HepG2 (cell line): ENCODE measurements around the gene PPY. TPM values are rescaled to one million over a fixed set of nuclear protein-coding genes. Genes with fewer than 3 reads are reported as not detected.
A peak's percentile ranks its signal among the peaks of the same experiment; 100 is the strongest.

ENCODE experiments used
- CHD2 ChIP-seq: IDR thresholded peaks from 2 replicates; pipeline ENCODE4 v1.6.1; 2011; ENCODE audit warnings: low read depth, low read length, improper control_type of control experiment
- HNRNPH1 ChIP-seq: fragments of 200-400 bp; formaldehyde crosslinking; optimal IDR thresholded peaks from 2 replicates; pipeline ENCODE3; 2017; ENCODE audit warnings: mild to moderate bottlenecking, low read depth, low read length
- HOXA7 ChIP-seq: sonication (generic); formaldehyde crosslinking; IDR thresholded peaks from 2 replicates; pipeline ENCODE4 v1.8.1; 2022; ENCODE audit warnings: mild to moderate bottlenecking, missing genetic modification reagents, moderate library complexity
- ZNF512B ChIP-seq: sonication (generic); formaldehyde crosslinking; IDR thresholded peaks from 2 replicates; pipeline ENCODE4 v1.5.1; 2020; ENCODE audit warnings: missing genetic modification reagents, mild to moderate bottlenecking, borderline replicate concordance
- polyA plus RNA-seq, 8 experiments: library from polyadenylated mRNA; depleted of rRNA in 3 of 8; stranded (reverse) in 7 of 8; unstranded in 1 of 8; fragments of >200 nt; fragmentation: Illumina TruSeq in 4 of 8; extraction: Trizol in 4 of 8; gene quantifications; 2 replicates each; pipeline versions ENCODE4 v1.2.1 to v1.2.3, GENCODE V29; 2011 to 2016; ENCODE audit warnings: low read depth in 4 of 8, missing spikeins in 1 of 8, mixed read lengths in 1 of 8; ENCODE audit not compliant: insufficient read depth in 1 of 8
- total RNA-seq, 5 experiments: library from RNA; depleted of rRNA; stranded (reverse); fragments of >200 nt; fragmentation: Illumina TruSeq; extraction: Trizol; gene quantifications; 2 replicates each; pipeline ENCODE4 v1.2.3, GENCODE V29; 2016; ENCODE audit warnings: low read depth in 1 of 5
- TF ChIP-seq, protein P1 (sequence below): IDR thresholded peaks from 2 replicates; pipeline ENCODE4 v1.6.1; 2016; ENCODE audit warnings: low read depth, missing genetic modification reagents, missing compliant biosample characterization
- TF ChIP-seq, protein P2 (sequence below): sonication (generic); formaldehyde crosslinking; IDR thresholded peaks from 2 replicates; pipeline ENCODE4 v1.9.0; 2021; ENCODE audit warnings: missing genetic modification reagents, borderline replicate concordance
- TF ChIP-seq, protein P3 (sequence below), 2 experiments: sonication (generic) in 1 of 2; formaldehyde crosslinking in 1 of 2; IDR thresholded peaks; 2 replicates each; pipeline versions ENCODE4 v1.5.1 to v1.6.1; 2011 to 2020; ENCODE audit warnings: borderline replicate concordance in 1 of 2, low read depth in 1 of 2, low read length in 1 of 2, mild to moderate bottlenecking in 1 of 2, missing genetic modification reagents in 1 of 2, moderate library complexity in 1 of 2
- TF ChIP-seq, protein P4 (sequence below): sonication (generic); formaldehyde crosslinking; IDR thresholded peaks from 2 replicates; pipeline ENCODE4 v1.8.0; 2022; ENCODE audit warnings: missing genetic modification reagents, mild to moderate bottlenecking, inconsistent platforms, borderline replicate concordance
- TF ChIP-seq, protein P5 (sequence below): IDR thresholded peaks from 2 replicates; pipeline ENCODE4 v1.6.1; 2018; ENCODE audit warnings: missing genetic modification reagents, mild to moderate bottlenecking, missing compliant biosample characterization

Gene PPY
- total and polyA plus RNA-seq, 2 of the 13 experiments (the other 11 are each of a cell fraction or from before 2014, with no cell fraction given) = not detected

- TF ChIP-seq HOXA7 (no peak), ZNF512B (peak; percentile 67; the same call in 1 of the 2 replicates), HNRNPH1 (no peak), CHD2 (0 out of 2 replicates have a peak, but pooled peaks have one; percentile 19)
- TF ChIP-seq, protein P1, sequence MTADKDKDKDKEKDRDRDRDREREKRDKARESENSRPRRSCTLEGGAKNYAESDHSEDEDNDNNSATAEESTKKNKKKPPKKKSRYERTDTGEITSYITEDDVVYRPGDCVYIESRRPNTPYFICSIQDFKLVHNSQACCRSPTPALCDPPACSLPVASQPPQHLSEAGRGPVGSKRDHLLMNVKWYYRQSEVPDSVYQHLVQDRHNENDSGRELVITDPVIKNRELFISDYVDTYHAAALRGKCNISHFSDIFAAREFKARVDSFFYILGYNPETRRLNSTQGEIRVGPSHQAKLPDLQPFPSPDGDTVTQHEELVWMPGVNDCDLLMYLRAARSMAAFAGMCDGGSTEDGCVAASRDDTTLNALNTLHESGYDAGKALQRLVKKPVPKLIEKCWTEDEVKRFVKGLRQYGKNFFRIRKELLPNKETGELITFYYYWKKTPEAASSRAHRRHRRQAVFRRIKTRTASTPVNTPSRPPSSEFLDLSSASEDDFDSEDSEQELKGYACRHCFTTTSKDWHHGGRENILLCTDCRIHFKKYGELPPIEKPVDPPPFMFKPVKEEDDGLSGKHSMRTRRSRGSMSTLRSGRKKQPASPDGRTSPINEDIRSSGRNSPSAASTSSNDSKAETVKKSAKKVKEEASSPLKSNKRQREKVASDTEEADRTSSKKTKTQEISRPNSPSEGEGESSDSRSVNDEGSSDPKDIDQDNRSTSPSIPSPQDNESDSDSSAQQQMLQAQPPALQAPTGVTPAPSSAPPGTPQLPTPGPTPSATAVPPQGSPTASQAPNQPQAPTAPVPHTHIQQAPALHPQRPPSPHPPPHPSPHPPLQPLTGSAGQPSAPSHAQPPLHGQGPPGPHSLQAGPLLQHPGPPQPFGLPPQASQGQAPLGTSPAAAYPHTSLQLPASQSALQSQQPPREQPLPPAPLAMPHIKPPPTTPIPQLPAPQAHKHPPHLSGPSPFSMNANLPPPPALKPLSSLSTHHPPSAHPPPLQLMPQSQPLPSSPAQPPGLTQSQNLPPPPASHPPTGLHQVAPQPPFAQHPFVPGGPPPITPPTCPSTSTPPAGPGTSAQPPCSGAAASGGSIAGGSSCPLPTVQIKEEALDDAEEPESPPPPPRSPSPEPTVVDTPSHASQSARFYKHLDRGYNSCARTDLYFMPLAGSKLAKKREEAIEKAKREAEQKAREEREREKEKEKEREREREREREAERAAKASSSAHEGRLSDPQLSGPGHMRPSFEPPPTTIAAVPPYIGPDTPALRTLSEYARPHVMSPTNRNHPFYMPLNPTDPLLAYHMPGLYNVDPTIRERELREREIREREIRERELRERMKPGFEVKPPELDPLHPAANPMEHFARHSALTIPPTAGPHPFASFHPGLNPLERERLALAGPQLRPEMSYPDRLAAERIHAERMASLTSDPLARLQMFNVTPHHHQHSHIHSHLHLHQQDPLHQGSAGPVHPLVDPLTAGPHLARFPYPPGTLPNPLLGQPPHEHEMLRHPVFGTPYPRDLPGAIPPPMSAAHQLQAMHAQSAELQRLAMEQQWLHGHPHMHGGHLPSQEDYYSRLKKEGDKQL = peak; percentile 99
- TF ChIP-seq, protein P2, sequence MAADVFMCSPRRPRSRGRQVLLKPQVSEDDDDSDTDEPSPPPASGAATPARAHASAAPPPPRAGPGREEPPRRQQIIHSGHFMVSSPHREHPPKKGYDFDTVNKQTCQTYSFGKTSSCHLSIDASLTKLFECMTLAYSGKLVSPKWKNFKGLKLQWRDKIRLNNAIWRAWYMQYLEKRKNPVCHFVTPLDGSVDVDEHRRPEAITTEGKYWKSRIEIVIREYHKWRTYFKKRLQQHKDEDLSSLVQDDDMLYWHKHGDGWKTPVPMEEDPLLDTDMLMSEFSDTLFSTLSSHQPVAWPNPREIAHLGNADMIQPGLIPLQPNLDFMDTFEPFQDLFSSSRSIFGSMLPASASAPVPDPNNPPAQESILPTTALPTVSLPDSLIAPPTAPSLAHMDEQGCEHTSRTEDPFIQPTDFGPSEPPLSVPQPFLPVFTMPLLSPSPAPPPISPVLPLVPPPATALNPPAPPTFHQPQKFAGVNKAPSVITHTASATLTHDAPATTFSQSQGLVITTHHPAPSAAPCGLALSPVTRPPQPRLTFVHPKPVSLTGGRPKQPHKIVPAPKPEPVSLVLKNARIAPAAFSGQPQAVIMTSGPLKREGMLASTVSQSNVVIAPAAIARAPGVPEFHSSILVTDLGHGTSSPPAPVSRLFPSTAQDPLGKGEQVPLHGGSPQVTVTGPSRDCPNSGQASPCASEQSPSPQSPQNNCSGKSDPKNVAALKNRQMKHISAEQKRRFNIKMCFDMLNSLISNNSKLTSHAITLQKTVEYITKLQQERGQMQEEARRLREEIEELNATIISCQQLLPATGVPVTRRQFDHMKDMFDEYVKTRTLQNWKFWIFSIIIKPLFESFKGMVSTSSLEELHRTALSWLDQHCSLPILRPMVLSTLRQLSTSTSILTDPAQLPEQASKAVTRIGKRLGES (CRISPR knock-in tag) = 0 out of 2 replicates have a peak, but pooled peaks have one; percentile 84
- TF ChIP-seq, protein P3, sequence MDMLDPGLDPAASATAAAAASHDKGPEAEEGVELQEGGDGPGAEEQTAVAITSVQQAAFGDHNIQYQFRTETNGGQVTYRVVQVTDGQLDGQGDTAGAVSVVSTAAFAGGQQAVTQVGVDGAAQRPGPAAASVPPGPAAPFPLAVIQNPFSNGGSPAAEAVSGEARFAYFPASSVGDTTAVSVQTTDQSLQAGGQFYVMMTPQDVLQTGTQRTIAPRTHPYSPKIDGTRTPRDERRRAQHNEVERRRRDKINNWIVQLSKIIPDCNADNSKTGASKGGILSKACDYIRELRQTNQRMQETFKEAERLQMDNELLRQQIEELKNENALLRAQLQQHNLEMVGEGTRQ (IDR thresholded peaks at IDR 0.05; ENCODE audit: low read depth, low read length) = no peak
- TF ChIP-seq, protein P3 (CRISPR knock-in tag; IDR thresholded peaks at IDR 0.05; ENCODE audit: borderline replicate concordance) = peak; percentile 19; the same call in 1 of the 2 replicates
- TF ChIP-seq, protein P4, sequence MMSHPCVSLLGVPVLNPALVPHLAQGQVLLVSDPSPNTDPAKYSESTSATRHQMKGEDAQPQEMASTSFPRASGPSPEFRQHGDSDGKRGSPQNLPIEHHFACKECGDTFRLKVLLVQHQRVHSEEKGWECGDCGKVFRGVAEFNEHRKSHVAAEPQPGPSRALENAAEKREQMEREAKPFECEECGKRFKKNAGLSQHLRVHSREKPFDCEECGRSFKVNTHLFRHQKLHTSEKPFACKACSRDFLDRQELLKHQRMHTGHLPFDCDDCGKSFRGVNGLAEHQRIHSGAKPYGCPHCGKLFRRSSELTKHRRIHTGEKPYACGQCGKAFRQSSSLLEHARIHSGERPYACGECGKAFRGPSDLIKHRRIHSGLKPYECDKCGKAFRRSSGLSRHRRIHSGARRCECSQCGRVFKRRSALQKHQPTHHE (CRISPR knock-in tag) = peak; percentile 82; the same call in 1 of the 2 replicates
- TF ChIP-seq, protein P5, sequence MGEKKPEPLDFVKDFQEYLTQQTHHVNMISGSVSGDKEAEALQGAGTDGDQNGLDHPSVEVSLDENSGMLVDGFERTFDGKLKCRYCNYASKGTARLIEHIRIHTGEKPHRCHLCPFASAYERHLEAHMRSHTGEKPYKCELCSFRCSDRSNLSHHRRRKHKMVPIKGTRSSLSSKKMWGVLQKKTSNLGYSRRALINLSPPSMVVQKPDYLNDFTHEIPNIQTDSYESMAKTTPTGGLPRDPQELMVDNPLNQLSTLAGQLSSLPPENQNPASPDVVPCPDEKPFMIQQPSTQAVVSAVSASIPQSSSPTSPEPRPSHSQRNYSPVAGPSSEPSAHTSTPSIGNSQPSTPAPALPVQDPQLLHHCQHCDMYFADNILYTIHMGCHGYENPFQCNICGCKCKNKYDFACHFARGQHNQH (CRISPR knock-in tag) = peak; percentile 90
Observed at GRCh38 chr17:43983515-43984411, 41.5 kb upstream of the PPY start (continued).
